Measurements from ENCODE around the gene SPRY4. TPM values are rescaled to one million over a fixed set of nuclear protein-coding genes. Genes with fewer than 3 reads are reported as not detected.

The SPRY4 gene
- total and polyA plus RNA-seq, 2 of the 8 experiments (the other 6 are each of a cell fraction or from before 2014, with no cell fraction given): 59.1 to 113 TPM

DNA sequence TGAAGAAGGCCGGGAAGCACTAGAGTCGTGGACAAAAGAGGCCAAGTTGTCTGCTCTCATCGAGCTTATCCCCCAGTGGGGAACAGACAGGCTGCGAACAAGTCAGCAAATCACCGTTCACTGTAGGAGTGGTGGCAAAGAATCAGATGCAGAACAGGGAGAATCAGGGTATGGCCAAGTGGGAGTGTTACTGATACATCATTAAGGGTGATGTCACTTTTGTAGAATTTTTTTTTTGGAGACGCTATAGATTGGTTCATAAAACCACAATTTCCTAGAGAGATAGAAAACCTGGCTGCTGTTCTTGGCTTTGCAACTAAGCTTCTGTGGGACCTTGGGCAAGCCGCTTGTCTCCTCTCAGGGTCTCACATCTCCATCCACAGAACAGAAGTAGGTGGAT lies 21.3 kb downstream of the SPRY4 start (continued):
- TF ChIP-seq, protein P1, sequence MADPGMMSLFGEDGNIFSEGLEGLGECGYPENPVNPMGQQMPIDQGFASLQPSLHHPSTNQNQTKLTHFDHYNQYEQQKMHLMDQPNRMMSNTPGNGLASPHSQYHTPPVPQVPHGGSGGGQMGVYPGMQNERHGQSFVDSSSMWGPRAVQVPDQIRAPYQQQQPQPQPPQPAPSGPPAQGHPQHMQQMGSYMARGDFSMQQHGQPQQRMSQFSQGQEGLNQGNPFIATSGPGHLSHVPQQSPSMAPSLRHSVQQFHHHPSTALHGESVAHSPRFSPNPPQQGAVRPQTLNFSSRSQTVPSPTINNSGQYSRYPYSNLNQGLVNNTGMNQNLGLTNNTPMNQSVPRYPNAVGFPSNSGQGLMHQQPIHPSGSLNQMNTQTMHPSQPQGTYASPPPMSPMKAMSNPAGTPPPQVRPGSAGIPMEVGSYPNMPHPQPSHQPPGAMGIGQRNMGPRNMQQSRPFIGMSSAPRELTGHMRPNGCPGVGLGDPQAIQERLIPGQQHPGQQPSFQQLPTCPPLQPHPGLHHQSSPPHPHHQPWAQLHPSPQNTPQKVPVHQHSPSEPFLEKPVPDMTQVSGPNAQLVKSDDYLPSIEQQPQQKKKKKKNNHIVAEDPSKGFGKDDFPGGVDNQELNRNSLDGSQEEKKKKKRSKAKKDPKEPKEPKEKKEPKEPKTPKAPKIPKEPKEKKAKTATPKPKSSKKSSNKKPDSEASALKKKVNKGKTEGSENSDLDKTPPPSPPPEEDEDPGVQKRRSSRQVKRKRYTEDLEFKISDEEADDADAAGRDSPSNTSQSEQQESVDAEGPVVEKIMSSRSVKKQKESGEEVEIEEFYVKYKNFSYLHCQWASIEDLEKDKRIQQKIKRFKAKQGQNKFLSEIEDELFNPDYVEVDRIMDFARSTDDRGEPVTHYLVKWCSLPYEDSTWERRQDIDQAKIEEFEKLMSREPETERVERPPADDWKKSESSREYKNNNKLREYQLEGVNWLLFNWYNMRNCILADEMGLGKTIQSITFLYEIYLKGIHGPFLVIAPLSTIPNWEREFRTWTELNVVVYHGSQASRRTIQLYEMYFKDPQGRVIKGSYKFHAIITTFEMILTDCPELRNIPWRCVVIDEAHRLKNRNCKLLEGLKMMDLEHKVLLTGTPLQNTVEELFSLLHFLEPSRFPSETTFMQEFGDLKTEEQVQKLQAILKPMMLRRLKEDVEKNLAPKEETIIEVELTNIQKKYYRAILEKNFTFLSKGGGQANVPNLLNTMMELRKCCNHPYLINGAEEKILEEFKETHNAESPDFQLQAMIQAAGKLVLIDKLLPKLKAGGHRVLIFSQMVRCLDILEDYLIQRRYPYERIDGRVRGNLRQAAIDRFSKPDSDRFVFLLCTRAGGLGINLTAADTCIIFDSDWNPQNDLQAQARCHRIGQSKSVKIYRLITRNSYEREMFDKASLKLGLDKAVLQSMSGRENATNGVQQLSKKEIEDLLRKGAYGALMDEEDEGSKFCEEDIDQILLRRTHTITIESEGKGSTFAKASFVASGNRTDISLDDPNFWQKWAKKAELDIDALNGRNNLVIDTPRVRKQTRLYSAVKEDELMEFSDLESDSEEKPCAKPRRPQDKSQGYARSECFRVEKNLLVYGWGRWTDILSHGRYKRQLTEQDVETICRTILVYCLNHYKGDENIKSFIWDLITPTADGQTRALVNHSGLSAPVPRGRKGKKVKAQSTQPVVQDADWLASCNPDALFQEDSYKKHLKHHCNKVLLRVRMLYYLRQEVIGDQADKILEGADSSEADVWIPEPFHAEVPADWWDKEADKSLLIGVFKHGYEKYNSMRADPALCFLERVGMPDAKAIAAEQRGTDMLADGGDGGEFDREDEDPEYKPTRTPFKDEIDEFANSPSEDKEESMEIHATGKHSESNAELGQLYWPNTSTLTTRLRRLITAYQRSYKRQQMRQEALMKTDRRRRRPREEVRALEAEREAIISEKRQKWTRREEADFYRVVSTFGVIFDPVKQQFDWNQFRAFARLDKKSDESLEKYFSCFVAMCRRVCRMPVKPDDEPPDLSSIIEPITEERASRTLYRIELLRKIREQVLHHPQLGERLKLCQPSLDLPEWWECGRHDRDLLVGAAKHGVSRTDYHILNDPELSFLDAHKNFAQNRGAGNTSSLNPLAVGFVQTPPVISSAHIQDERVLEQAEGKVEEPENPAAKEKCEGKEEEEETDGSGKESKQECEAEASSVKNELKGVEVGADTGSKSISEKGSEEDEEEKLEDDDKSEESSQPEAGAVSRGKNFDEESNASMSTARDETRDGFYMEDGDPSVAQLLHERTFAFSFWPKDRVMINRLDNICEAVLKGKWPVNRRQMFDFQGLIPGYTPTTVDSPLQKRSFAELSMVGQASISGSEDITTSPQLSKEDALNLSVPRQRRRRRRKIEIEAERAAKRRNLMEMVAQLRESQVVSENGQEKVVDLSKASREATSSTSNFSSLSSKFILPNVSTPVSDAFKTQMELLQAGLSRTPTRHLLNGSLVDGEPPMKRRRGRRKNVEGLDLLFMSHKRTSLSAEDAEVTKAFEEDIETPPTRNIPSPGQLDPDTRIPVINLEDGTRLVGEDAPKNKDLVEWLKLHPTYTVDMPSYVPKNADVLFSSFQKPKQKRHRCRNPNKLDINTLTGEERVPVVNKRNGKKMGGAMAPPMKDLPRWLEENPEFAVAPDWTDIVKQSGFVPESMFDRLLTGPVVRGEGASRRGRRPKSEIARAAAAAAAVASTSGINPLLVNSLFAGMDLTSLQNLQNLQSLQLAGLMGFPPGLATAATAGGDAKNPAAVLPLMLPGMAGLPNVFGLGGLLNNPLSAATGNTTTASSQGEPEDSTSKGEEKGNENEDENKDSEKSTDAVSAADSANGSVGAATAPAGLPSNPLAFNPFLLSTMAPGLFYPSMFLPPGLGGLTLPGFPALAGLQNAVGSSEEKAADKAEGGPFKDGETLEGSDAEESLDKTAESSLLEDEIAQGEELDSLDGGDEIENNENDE (IDR thresholded peaks at IDR 0.05; ENCODE audit: insufficient replicate concordance, low read length): no peak
- TF ChIP-seq KDM5A (IDR thresholded peaks at IDR 0.05; ENCODE audit: low read length) (no peak), SRF (IDR thresholded peaks at IDR 0.05; ENCODE audit: low read depth, low read length) (no peak), EGR1 (IDR thresholded peaks at IDR 0.05; ENCODE audit: borderline replicate concordance, low read depth, low read length) (no peak), CBX8 (IDR thresholded peaks at IDR 0.05; ENCODE audit: borderline replicate concordance, low read depth, low read length) (no peak), NRF1 (IDR thresholded peaks at IDR 0.05; ENCODE audit: low read depth, low read length) (no peak), ATF3 (IDR thresholded peaks at IDR 0.05; ENCODE audit: insufficient read depth, low read depth, low read length) (no peak), POU5F1 (IDR thresholded peaks at IDR 0.05; ENCODE audit: low read depth, low read length) (no peak), TEAD4 (IDR thresholded peaks at IDR 0.05; ENCODE audit: low read depth, low read length) (no peak), RAD21 (IDR thresholded peaks at IDR 0.05 in 1 of 2, conservative IDR thresholded peaks at IDR 0.05 in 1 of 2; ENCODE audit: low read depth in 2 of 2, low read length in 2 of 2) (no peak), SP1 (IDR thresholded peaks at IDR 0.05; ENCODE audit: low read depth, low read length) (no peak), BCL11A (IDR thresholded peaks at IDR 0.05; ENCODE audit: low read depth in 2 of 2, low read length in 2 of 2) (no peak)

Data from H1 (cell line).